HG03097 (cell line): ENCODE data around the gene PPP1R12B.
"Not testable (repeated sequence)": the region's sequence is repeated elsewhere in the genome, so short reads cannot be mapped to it uniquely, and the experiment has no call there.

Source experiments
- ATAC-seq: cut with Tn5 transposase; IDR thresholded peaks from one replicate; pipeline ENCODE4 v1.9.1; 2021; ENCODE audit not compliant: unreplicated experiment, low FRiP score

Gene PPP1R12B

GRCh38 chr1:202397256-202397655, 48.8 kb downstream of the PPP1R12B start:
- no peak for ATAC-seq

DNA sequence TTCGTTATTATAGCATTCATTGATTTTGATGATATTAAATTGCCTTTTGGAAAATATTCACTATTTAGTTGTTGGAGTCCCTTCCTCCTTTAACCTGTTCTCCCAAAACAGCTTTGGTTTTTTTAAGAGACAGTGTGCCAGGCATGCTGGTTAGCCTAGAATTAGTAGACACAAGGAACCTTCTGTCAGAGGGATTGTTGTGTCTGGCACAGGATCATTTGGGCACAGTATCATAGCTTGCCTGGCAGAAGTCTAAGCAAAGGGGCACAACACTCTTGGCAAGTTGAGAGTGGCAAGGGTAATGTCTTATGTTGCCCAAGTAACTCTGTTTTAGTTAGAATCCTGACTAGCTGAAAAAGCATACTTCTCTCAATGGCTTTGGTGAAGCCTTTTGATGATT, 49.9 kb downstream of the PPP1R12B start:
- not testable (repeated sequence) for ATAC-seq

DNA sequence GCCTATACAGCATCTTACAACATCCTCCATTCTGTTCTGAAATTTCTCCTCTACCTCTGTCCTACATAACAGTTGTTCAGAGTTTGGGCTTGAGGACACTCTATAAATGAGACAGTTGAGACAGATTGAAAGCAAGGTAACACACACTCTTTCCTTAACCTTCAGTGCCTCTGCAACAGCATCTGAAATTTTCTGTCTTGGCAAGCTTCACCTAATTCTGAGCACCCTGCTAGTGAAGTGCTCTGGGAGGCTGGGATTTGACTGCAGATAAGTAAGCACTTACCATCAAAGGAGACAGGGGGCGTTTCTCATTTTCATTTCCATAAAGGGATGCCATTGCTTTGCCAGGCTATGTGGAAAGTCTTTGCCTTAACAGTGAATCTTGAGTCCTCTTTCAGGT, 53.3 kb downstream of the PPP1R12B start:
- not testable (repeated sequence) for ATAC-seq

DNA sequence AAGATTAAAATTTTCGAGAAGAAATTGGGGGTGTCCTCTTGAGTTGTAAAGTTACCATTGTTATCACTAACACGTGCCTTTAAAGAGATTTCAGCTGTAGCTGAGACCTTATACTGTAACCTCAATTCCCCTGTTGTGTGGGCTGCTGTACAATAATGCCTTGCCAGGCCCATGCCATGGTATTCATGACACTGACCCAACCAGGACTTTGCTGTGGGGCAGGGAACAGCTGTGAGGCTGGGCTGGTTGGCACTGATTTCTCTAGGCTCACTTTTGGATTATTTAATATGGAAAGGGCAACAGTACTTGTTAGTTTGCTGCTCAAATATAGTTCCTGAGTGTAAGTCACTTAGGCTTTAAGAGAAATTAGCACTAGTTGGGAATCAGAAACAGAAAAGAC, 54.9 kb downstream of the PPP1R12B start:
- ATAC-seq: not testable (repeated sequence)

- no peak for ATAC-seq
Measured at GRCh38 chr1:202405928-202406327, 57.4 kb downstream of the PPP1R12B start.

- ATAC-seq: not testable (repeated sequence)
Measured at GRCh38 chr1:202406896-202407295, 58.4 kb downstream of the PPP1R12B start.

GRCh38 chr1:202407378-202407777, 58.9 kb downstream of the PPP1R12B start:
- ATAC-seq: not testable (repeated sequence)

- ATAC-seq: not testable (repeated sequence)
Measured at GRCh38 chr1:202410251-202410650, 61.8 kb downstream of the PPP1R12B start.

- ATAC-seq: not testable (repeated sequence)
Measured at GRCh38 chr1:202410854-202411357, 62.4 kb downstream of the PPP1R12B start.

- no peak for ATAC-seq
Measured at GRCh38 chr1:202411422-202411821, 62.9 kb downstream of the PPP1R12B start.

DNA sequence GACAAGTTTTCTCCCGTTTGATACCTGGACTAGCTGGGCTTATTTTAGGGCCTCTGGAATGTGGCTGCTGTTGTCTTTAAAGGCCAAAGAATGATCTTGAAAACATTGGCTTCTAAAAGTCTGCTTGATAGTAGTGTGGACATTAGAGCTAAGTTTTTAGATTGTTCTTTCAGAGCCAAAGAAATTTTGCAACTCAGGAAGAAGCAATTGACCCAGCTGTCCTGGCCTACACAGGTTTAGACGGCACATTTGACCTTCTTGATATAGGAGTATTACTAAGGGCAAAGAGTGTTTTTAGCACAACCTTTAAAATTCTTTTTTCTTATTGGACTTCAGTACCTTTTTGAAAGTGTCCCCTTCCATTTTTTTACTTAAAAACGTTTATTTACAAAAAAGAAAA, 63.9 kb downstream of the PPP1R12B start:
- ATAC-seq: not testable (repeated sequence)

DNA sequence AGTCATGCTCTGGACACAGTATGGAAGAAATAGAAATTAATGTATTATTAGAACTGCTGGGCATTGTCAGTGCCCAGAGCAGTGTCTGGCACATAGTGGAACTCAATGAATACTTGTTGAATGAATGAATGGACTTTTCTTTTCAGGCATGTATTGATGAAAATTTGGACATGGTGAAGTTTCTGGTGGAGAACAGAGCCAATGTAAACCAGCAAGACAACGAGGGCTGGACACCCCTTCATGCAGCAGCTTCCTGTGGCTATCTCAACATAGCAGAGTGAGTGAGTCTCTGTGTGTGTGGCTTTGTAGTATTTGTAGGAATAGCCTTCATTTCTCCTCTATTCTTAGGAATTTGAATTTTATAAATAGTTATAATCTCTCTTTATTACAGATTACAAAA, 68.1 kb downstream of the PPP1R12B start:
- no peak for ATAC-seq

- ATAC-seq: not testable (repeated sequence)
Measured at GRCh38 chr1:202417141-202417540, 68.6 kb downstream of the PPP1R12B start.

DNA sequence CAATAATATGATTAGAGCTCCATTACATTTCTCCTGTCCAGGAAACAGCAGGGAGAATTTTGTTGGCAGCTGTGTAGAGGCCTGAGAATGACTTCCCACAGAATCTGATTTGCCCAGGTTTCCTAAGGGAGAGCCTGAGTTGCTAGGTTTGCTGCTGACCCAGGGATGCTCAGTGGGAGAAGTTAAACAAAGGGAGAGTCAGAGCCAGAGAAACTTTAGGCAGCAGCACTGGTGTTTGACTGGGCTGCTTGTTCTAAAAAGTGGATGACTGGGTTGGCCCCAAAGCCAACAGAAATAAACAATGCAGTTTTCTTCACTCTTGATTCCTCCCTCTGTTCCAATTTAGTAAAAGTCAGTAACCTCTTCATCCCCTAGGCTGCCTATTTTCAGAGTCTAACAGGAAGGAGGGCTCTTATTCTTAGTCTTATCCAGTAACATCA, 69.3 kb downstream of the PPP1R12B start:
- not testable (repeated sequence) for ATAC-seq

DNA sequence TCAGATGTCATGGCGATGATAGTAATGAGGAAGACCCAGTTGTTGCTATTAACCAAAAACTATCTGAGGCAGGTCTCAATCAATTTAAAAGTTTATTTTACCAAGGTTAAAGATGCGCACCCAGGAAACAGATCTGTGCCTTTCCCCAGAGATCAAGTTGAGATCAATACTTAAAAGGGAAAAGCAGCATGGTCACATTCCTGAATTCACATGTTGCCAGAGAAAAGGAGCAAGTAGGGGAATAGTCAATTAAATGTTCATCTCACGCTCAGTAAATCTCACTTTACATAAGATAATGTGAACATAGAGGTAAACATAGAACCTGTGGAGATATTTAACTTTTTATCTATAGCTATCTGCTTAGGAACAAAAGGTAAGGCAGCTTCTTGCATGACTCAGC, 71.2 kb downstream of the PPP1R12B start:
- not testable (repeated sequence) for ATAC-seq

DNA sequence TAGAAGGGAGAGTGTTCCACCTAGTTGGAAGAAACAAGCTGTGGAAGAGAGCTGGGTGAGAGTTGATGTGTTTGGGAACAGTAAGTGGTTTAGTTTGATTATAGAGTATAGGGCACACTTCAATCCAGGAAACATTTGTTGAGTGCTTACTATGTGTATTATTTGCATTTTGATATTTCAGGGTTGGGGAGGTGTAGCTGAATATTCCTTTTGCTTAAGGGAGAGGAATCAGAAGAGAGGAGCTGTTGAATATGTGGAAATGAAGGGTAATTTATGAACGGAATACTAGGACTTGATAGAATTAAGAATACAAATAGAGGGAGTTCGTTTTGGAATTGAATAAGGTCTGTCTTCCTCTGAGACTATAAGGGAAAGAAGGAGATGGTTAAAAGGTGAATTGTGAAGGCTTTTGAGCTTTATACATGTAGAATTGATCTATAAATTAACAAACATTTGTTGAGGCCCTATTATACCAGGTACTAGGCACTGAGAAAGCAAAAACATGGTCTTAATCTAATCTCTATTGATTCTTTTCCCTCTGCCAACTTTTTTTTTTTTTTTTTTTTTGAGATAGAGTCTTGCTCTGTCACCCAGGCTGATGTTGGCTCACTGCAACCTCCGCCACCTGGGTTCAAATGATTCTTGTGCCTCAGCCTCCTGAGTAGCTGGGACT, 72.1 kb downstream of the PPP1R12B start:
- not testable (repeated sequence) for ATAC-seq

DNA sequence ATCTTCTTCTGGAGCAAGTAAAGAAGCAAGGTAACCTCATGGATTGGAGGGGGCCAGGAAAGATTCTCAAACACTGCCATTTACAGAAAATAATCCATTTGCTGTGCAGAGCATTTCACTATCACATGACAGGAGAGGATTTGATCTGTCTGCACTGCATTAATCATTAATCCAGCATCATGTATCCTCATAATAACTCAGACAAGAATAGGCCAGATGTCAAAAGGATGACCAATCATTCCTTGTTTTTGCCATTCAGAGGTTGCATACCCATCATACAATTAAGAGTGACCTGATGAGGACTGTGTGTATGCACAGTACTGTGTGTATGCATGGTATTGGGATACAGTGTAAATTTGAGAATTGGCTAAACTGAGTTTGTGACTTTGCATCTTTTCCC, 74.2 kb downstream of the PPP1R12B start:
- ATAC-seq: not testable (repeated sequence)

GRCh38 chr1:202424260-202424659, 75.8 kb downstream of the PPP1R12B start:
- ATAC-seq: not testable (repeated sequence)

DNA sequence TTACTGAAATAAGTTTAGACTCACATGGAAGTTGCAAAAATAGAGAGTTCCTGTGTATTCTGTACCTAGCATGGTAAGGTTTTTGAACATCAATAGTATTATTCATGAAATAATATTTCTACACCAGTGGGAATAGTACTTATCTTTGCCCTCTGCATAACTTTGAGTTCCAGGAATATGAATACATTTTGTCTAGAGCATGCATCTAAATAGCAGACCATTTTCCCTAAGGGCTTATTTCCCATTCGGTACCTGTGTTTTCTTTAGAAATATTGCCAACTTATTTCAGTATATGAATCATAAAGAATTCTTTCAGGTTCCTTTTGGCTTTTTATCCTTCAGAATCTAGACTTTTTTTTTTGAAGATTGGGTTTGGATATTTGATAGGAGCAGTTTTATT, 81.6 kb downstream of the PPP1R12B start:
- ATAC-seq: not testable (repeated sequence)

DNA sequence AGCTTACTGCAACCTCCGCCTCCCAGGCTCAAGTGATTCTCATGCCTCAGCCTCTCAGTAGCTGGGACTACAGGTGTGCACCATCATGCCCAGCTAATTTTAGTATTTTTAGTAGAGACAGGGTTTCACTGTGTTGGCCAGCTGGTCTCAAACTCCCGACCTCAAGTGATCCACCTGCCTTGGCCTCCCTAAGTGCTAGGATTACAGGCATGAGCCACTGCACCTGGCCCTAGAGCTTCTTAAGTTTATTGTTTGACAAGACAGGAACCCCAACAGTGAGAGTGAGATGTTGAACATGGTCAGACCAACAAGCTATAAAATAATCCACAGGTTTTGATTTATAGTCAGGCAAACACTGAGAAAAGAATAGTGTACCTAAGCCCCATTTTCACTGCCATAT, 83.8 kb downstream of the PPP1R12B start:
- not testable (repeated sequence) for ATAC-seq

DNA sequence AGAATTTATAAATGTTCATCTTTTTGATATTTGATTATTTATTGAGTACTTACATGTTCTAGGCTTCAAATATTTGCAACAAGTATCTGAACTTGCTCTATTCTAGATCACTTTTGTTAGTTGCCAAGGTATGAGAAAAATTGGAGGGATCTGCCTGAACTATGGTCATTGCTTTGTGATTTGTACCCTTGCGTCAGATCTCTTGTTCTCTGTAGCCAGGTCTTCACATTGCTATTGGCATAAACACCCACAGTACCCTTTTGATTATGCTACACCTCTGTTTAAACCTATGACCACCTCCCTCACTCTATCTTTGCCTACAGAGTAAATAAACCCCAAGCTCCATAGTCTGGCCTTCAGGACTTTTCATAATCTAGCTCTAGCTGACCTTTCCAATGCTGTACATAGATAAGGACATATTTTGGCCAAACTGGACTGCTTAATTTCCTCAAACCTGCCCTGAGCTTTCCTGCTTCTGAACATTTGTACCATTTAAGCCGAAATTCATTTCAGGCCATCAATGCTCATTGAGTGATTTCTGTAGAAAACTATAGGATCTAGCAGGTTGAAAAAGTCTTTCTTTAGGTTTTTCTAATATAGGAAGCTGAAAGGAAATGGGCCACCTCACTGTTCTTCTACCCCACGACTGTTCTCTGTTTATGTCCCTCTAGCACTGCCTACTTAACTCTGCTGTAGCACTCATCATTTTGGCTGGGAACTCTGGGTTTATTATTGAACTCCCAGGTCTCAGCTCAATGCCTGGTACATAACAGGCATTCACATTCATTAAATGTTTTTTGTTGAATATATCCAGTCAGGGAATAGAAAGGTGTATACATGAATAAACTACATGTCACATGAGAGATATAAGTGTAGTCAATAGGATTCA, 84.9 kb downstream of the PPP1R12B start:
- ATAC-seq: no peak
